AG09309 (cell line): ENCODE data around the gene GABRA4.

Source experiments
- DNase-seq: peaks from one replicate; pipeline ENCODE4 v3.0.0-alpha.2; 2010; ENCODE audit warnings: low read depth
- H3K4me3 ChIP-seq: 2 replicates; pipeline ENCODE4 v1.5.1; 2011; ENCODE audit warnings: mild to moderate bottlenecking, low read depth, low read length, moderate library complexity; ENCODE audit not compliant: control insufficient read depth
- TF ChIP-seq, protein P1 (sequence below): IDR thresholded peaks from 2 replicates; pipeline ENCODE4 v1.5.1; 2011; ENCODE audit warnings: mild to moderate bottlenecking, low read depth, low read length, inconsistent platforms; ENCODE audit not compliant: insufficient read depth, control insufficient read depth; ENCODE audit errors: missing control alignments

The GABRA4 gene

DNA sequence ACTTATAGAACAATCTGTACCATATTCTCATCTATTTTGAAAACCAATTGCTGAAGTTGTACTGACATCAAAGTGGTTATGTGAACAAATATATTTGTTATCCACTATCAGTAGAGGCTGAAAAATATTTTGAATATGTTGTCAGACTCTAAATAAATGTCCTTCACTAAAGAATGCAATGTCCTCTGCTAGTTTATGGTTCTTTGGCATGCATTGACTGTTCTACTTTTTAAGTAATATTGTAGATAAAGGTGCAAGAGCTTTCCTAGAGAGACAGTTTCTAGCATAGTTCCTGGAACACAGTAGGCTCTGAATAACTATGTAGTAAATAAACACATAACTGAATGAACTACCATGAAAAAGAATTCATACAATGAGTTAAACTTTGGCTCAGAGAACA is 66.2 kb downstream of the GABRA4 start:
- no peak overlapping the region for H3K4me3 ChIP-seq
- TF ChIP-seq, protein P1, sequence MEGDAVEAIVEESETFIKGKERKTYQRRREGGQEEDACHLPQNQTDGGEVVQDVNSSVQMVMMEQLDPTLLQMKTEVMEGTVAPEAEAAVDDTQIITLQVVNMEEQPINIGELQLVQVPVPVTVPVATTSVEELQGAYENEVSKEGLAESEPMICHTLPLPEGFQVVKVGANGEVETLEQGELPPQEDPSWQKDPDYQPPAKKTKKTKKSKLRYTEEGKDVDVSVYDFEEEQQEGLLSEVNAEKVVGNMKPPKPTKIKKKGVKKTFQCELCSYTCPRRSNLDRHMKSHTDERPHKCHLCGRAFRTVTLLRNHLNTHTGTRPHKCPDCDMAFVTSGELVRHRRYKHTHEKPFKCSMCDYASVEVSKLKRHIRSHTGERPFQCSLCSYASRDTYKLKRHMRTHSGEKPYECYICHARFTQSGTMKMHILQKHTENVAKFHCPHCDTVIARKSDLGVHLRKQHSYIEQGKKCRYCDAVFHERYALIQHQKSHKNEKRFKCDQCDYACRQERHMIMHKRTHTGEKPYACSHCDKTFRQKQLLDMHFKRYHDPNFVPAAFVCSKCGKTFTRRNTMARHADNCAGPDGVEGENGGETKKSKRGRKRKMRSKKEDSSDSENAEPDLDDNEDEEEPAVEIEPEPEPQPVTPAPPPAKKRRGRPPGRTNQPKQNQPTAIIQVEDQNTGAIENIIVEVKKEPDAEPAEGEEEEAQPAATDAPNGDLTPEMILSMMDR = no peak
- DNase-seq = no peak

GRCh38 chr4:46924789-46925529 is 68.4 kb downstream of the GABRA4 start:
- H3K4me3 ChIP-seq = no peak overlapping the region
- TF ChIP-seq, protein P1 = no peak
- no peak for DNase-seq

DNA sequence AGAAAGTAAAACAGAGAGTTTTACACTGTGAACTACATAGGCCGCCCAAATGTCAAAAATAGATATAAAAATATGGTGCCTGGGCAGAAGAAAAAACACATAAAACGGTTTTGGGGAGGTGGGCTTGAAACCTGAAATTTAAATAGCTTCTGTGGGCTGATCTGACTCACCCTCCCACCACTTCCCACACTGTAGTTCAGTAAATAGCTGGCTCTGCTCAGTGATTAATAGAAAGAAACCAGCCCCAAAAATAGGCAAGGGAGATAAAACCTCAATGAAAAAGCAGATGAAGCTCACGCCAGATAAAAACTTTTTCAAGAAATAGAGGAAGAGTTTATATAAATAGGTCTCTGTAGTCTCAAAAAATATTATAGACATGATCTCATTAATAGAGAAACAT is 71.2 kb downstream of the GABRA4 start:
- DNase-seq = no peak
- H3K4me3 ChIP-seq = no peak overlapping the region
- TF ChIP-seq, protein P1 = no peak

DNA sequence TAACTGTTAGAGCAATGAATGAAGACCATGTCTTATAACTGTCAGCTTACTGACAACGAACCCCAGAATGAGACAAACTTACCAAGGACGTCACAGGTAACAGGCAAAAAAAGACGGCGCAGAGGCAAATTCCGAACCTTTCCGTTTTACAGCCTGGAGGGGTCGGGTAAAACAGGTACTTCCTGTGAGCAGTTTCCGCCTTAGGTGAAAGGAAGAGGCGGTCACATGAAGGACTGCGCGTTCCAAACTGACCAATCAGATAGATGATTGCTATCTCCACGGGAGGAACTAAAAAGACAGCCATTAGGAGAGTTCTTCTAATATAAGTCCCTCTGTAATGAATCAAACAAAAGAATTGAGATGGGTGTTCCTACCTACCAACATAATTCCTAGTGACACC is 84.3 kb downstream of the GABRA4 start, which contains the start of gene COX7B2:
Gene COX7B2, minus strand, starts transcription at position 168 of the 400 bp plus-strand sequence. CDS start 174,053 bp downstream, outside the sequence.
- TF ChIP-seq, protein P1 = no peak
- no peak within 1 kb of the TSS for H3K4me3 ChIP-seq
- DNase-seq = no peak

DNA sequence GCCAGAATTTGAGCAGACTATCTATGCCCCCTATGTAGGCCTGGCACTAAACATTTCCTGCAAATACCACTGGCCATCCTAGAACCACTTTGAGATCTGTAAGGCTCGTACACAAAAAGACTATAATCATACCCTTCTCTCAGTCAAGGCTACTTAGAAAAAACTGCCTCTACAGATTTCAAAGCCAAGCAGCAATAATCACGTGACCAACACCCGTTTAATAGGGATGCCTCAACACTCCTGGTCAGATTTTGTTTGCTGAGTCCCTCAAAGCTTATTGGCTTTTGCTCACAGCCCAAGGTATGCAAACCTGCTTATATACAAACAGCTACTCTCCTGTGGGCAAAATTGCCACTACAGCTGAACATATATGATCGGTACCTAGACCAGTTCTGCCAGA is 85.2 kb downstream of the GABRA4 start:
- no peak overlapping the region for H3K4me3 ChIP-seq
- TF ChIP-seq, protein P1 = no peak
- no peak for DNase-seq

DNA sequence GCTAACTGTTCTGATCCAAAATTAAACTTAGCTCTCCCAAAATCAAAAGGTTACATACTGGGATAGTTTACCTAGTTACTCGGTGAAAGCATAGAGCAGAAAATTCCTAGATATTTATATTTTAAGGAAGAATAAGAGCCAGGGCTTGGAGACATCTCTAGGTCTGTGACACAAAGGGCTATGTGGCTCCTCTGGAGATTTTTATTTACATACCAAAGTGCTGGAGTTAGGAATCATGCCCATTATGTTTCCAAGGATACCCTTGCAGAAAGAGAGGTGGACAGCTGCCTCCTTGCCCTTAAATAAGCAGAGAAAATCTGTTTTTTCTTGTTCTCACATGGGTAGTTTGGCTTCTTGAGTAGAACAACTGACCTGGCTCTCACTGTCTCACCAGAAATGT is 93.3 kb downstream of the GABRA4 start:
- TF ChIP-seq, protein P1 = no peak
- no peak overlapping the region for H3K4me3 ChIP-seq
- DNase-seq = no peak
